Right forelimb (tissue), 1 donor: ENCODE data around the gene TRPC4.

Experiments used
- DNase-seq: peaks from one replicate; pipeline ENCODE4 v3.0.0-alpha.2; 2018

Gene TRPC4

DNA sequence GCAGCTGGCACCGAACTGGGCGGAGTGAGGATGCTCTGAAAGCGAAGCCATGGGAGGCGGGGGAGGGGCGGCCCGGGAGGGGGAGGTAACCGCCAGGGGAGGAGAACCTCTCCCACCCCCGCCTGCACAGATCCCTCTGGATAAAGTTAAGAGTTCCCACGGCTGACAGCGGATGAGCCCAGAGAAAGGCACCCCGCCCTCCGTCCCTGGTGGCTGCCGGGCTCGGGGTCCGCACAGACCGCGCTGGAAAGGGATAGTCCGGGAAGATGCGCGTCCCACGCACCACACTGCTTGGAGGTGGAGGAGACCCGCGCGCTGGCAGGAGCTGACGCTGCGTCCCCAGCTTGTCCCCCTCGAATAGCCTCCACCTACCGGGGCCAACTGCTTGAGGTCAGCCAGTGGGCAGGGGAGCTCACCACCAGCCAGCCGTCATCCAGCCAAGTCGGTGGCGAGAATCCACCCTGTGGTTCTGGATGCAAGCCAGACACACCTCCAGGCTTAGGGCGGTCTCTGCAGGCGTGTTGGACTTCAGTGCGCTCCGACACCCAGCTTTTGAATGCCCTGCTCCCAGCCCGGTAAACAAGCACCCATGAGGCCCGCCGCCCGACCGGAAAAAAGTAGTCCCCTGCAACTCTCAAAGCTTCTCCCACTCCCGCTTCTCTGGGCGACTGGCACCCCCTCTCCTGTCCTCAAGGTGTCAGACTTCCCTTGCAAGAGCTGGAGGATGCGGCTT, at the start of gene TRPC4:
Gene TRPC4, minus strand, starts transcription at position 17 of the 733 bp plus-strand sequence. CDS start 86,439 bp downstream, outside the sequence.
- DNase-seq: peak; percentile 69

DNA sequence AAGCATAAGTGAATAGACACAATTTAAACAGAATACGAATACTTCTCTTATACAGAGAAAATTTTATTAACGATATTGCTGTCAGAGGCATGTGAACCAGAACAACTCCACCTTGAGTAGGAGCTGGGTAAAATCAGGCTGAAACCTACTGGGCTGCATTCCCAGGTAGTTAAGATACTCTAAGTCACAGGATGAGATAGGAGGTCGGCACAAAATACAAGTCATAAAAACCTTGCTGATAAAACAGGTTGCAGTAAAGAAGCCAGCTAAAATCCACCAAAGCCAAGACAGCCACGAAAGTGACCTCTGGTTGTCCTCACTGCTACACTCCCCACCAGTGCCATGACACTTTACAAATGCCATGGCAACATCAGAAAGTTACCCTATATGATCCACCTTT, 49.2 kb upstream of the TRPC4 start:
- DNase-seq: no peak

DNA sequence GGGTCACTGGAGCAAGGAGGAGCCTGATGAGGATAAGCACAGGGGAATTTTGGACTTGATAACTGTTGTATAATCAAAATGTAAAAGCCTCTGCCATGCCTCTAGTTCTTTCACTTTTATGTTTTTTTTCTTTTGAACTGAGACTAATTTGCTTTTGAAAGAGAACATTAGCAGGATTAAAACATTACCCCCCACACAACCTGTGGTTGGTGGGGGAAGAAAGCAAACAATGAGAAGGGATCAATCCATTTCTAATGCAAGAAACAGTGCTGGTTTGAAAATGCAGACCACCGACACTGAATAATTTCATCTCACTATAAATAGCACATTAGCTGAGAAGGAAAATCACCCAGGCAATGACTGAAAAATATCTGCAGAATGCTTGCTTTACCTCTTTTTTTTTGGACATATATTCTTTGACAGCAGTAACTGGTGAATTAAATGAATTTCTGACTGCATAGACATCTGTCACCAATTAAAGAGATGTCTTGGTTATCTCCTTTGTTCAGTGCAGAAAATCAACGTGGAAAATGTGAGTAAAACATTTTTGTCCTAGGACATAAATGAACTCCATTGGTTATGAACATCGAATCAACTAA, 48.6 kb upstream of the TRPC4 start:
- no peak for DNase-seq

DNA sequence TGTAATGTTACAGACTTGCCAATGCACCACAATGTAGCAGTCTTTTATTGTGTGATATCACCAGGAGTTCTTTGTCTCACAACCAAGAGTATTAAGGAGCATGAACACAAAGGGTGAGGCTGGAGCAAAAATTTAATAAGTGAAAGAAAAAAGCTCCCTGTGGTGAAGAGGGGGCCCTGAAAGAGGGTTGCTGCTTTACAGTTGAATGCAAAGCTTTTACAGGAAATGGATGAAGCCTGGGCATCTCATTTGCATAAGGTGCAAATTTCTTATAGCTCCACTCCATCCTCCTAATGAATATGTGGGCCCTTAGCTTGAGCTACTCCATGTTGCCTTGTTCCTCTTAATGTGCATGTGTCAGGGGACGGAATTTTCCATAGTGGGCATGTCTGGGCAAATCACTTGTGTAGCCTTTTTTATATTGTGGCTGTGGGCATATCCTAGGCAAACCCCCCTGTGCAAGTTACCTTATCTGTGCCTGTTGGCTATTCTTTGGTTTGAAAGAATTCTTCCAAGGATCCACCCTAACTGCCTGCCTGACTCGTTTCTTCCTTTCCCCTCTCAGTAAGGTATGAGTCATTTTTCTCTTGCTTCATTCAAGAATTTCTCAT, 45.3 kb upstream of the TRPC4 start:
- no peak for DNase-seq

DNA sequence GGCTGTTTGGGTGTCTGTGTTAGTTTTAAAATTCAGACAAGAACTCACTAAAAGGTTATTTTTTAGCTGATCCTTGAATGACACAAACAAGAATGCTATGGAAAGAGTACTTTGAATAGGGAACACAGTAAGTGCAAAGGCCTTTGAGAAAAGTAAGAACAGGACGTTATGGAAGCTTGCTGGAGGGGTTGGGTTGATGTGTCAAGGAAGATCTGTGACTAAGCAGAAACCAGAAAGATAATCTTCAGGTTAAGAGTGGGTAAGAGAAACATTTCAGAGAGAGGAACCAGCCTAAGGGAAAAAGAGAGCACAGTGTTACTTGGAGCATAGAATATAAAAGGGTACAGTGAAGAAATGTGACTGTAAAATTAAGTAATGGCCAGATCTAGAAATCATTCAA, 41.2 kb upstream of the TRPC4 start:
- DNase-seq: no peak

GRCh38 chr13:37906880-37907279, 37.3 kb upstream of the TRPC4 start:
- no peak for DNase-seq

DNA sequence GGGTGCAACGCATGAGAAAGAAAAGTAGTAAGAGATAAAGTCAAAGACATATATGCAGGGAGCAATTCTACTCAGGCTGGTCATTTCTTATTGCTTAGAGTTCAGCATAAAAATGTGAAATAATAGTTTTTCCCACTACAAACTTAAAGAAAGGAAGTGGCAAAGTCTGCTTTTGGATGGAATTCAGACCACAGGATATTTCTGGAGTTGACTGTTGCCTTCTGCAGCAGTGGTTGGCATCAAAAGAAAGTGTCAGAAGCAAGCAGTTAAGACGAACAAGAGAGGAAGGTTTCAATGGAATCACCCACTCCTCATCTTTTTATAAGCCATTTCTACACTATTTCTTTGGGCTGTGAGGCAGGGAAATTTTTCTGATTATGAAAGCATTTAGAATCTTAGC, 36.2 kb upstream of the TRPC4 start:
- DNase-seq: no peak

- DNase-seq: no peak
Observed at GRCh38 chr13:37899753-37900152, 30.2 kb upstream of the TRPC4 start.

- DNase-seq: no peak
Observed at GRCh38 chr13:37893321-37893720, 23.7 kb upstream of the TRPC4 start.

DNA sequence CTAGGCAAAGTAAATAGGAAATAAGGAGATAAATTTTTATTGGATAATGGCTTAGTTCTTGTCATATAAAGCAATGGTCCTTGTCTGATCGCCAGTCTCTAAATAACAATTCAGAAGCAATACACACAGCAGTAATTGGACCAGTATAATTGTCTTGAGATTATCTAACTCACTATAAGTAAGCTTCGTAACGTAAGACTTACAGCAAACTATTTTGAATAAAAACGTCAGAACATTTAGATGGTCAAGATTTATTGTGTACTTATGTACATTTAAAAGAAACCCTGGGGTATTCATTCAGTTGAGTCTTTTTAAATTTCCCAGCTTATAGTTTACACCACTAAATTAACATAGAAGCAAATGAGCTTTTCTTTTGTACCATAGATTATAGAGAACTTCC, 20.2 kb upstream of the TRPC4 start:
- DNase-seq: no peak

DNA sequence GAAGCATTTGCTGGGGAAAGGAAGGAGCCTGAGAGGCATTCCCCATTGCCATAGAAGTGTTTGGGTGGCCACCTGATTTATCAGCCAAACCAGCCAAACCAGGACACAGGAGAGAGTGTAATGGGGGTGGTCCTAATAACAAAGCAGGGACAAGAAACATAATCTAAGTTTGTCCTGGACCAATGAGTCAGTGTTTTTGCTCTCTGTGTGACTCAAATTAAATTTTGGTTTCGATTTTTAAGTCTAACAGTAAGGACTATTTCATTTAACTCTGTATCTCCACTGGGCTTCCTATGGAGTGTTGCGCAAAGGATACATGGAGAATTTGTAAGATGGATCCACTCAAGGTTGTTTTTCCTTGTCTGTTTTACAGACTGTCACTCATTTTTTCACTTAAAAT, 19.5 kb upstream of the TRPC4 start:
- DNase-seq: no peak

DNA sequence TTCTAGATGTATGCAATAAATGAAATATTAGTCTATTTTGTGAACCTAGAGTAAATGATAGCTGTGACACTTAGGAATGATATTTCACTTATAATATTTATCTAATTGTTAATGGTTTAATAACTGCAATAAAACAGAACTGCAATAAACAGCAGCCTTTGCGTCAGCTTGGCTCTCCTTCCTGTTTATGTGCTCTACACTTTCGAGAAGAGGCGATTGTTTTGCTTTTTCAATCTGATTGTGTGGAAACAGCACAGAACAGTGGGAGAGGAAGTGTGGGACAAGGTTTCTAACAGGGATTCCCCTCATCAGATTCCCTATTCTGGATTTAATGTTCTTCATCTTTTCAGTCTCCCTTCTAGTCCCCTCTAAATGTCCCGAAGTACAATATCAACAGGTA, 17.3 kb upstream of the TRPC4 start:
- DNase-seq: no peak

- no peak for DNase-seq
Observed at GRCh38 chr13:37884674-37885073, 15.1 kb upstream of the TRPC4 start.

DNA sequence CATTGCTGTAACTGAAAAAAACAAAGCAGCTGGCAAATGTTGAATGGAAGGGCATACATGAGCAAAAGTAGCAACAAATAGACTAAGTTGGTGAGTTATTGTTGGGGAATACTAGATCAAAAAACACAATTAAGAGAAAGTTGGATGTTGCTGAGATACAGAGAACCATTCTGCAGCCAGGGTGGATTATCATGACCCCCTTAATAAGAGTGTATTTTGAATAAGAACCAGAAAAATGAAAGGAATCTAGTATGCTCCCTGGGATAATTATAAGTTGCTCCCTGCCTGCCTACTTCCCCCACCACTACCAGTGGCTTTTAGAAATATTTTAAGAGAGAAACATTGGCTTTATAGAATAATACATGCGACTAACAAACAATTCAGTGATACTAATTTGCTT, 14.5 kb upstream of the TRPC4 start:
- DNase-seq: no peak

DNA sequence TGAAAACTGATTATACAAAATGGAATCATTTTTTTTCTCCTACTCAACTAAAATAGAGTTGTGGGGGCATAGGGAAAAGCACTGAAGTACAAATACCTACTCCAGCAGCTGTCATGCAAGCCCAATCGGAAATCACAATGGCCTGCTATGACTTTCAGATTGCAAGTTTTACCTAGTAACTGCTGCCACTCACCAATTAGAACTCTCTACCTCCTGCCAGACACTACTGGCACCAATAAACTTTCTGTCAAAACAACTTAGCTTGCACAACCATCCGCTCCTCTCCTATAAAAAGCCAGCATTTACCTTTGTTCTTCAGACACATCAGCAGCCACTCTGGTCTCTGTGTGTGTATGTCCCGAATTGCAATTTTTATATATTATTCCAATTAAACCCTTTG, 9.3 kb upstream of the TRPC4 start:
- no peak for DNase-seq

DNA sequence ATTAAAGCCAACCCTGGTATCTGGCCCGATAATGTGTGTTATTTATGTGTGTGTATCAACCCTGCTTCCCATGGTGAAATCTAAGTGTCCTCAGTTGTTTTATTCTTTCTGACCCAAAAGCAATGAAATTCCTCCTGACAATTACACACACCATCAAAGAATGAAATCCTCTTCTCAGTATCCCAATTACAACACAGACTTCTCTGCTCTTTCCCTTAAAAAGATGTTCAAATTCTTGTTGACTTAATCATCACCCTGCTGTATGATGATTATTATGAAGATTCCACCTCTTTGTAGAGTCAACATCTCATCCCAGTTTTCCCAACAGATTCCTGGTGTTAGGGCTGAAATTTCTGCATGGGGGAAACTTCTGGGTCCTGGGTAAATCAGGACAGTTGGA, 8.9 kb upstream of the TRPC4 start:
- no peak for DNase-seq

DNA sequence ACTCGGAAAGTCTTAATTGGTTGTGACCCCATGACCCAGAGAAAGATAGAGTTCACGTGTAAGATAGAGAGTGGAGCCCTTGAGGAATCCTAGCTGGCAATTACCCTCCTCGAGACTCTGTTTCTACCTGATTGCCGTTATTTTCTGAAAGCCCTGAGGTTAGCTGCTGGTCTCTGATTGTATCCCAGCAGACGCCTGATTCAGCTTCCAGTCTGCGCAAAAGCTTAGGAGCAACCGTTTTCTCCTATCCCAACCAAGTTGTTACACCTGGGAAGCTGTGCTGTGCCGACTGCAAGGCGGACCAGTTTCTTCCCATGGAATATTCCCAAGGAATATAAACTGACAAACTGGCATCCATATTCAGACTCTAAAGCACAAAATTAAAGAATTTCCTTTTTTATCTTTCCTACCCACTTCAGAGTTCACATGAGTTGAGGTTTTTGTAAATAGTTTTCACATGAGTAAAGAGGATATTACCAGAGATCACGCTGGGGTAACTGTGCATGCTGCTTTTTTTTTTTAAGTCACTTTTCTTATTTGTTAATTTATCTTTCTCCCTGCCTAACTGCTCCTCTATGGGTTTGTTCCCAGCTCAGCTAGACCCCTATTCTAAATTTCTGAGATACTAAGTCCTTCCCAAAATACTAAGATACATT, 1.5 kb upstream of the TRPC4 start:
- no peak for DNase-seq

- no peak for DNase-seq
Observed at GRCh38 chr13:37870489-37870845, 895 bp upstream of the TRPC4 start.

- peak; percentile 56 for DNase-seq
Observed at GRCh38 chr13:37869506-37869755, 141 bp downstream of the TRPC4 start.

DNA sequence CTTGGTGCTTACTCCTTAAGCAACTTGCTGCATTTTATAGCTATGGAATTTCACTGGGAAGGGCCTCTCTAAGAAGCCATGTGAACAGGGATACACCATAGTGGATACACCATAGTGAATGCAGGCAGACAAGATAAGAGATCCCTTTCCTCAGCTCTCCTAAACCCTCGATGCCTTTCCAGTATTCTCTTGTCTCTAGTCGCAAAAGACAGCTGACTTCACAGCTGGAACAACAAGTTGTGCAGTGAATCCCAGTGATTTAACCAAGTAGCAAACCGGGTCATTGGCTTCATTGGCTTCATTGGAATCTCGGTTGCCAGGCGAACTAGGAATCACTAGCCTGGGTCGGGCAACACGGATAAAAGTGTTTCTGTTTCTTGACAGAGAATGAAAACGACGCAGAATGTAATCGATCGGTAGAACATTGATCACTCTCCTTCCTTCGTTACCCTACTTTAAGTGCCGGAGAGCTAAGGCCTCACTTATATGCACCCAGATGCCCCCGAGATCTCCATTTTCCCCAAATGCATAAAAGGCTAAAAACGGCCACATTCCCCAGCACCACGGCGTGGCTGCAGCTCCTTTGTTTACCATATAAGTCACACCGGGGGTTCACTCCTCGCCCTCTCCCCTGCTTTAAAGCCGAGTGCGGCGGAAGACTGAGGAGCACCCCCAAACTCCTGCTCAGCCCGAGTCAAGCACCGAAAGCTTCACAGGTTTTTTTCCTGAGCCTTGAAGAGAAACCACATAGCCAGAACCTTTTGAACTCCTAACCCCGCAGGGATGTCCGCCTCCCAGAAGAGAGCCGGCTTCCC, 674 bp downstream of the TRPC4 start:
- DNase-seq: peak; percentile 50

GRCh38 chr13:37863708-37864107, 5.9 kb downstream of the TRPC4 start:
- DNase-seq: no peak

DNA sequence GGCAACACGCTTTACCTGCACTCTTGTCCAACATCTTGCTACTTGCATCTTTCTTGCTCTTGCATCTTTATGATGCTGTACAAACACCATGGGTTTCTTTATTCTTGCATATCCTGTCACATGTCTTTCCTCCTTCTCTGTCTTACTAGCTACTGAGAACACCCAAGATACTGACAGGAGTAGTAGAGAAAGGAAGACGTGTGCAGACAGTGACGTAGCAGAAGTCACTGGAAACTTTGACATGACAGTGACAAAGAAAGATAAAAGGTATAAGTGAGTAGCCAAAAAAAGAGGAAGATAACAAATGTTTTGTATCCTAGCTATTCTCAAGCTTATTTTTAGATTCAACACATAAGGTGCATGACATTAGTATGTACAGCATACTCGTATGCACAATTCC, 34.2 kb downstream of the TRPC4 start:
- DNase-seq: no peak

DNA sequence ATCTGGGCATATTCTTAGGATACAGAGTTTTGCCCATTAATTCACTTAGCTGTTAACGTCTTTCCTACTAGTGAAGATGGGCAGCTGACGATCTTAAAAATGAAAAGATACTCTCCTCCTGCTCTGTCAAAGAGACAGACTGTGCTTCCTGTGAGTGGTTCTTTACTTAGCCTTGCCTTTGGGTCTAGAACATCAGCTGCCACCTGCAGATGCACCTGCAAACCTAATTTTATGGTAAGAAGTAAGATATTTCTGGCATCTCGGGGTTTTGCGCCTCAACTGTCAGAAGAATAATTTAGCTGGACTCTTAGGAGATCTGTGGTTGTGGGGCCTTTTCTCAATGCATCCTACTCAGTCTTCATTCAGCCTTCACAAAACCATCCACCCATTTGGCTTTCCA, 36.2 kb downstream of the TRPC4 start:
- DNase-seq: no peak

GRCh38 chr13:37816276-37816675, 53.3 kb downstream of the TRPC4 start:
- no peak for DNase-seq
